Measurements from ENCODE around the gene SMARCA4. TPM values are rescaled to one million over a fixed set of nuclear protein-coding genes. Genes with fewer than 3 reads are reported as not detected.

The SMARCA4 gene
- total and polyA plus RNA-seq, 7 experiments from 2014 or later, result 11.8 to 126 (median 102) TPM

GRCh38 chr19:11023710-11024109 lies 62.9 kb downstream of the SMARCA4 start:
- Histone ChIP-seq H3K36me3 (ENCODE audit: control insufficient read depth in 2 of 3, insufficient read depth in 3 of 3, low read length in 3 of 3) (peaks cover 0 to 96% (median 22%) of the 10 kb centered on the region in 3 experiments), H3K4me3 (ENCODE audit: low read length) (no peak overlapping the region), H3K4me1 (ENCODE audit: control insufficient read depth in 2 of 2, insufficient read depth in 2 of 2, low read length in 2 of 2) (no peaks in the 10 kb centered on the region), H3K27ac (ENCODE audit: low read depth, low read length) (no peak overlapping the region), H3K9me3 (ENCODE audit: control insufficient read depth in 2 of 3, low read length in 3 of 3) (no peaks in the 10 kb centered on the region), H3K27me3 (ENCODE audit: control insufficient read depth in 2 of 2, insufficient read depth in 2 of 2, low read length in 2 of 2) (no peaks in the 10 kb centered on the region)
- H3K4me3 Mint-ChIP-seq, result no peak overlapping the region
- CTCF ChIA-PET, result interaction anchor here (0.6 kb wide), 1 partner anchor 87 kb away, joined by 4 read pairs; no protein-coding TSS in a partner anchor
- H3K36me3 Mint-ChIP-seq, result peaks cover 0 to 40% (median 0%) of the 10 kb centered on the region in 5 donors
- ATAC-seq, result no peak
- no peak overlapping the region for H3K27ac Mint-ChIP-seq
- intact Hi-C loops (cut with micrococcal nuclease), result no loop called here
- DNase-seq, result no peak
- no peaks in the 10 kb centered on the region for H3K27me3 Mint-ChIP-seq
- POLR2A ChIA-PET, result no interaction called here
- no peaks in the 10 kb centered on the region for H3K4me1 Mint-ChIP-seq
- no peaks in the 10 kb centered on the region for H3K9me3 Mint-ChIP-seq

GRCh38 chr19:11024259-11024658 lies 63.4 kb downstream of the SMARCA4 start:
- POLR2A ChIA-PET, result no interaction called here
- H3K9me3 ChIP-seq (ENCODE audit: control insufficient read depth in 2 of 3, low read length in 3 of 3), result no peaks in the 10 kb centered on the region
- H3K36me3 ChIP-seq (ENCODE audit: control insufficient read depth in 2 of 3, insufficient read depth in 3 of 3, low read length in 3 of 3), result peaks cover 0 to 96% (median 25%) of the 10 kb centered on the region in 3 experiments
- CTCF ChIA-PET, result interaction anchor here (0.6 kb wide), 1 partner anchor 87 kb away, joined by 4 read pairs; no protein-coding TSS in a partner anchor
- Mint-ChIP-seq H3K9me3 (no peaks in the 10 kb centered on the region), H3K4me3 (no peak overlapping the region), H3K27ac (no peak overlapping the region), H3K27me3 (no peaks in the 10 kb centered on the region), H3K36me3 (peaks cover 0 to 36% (median 0%) of the 10 kb centered on the region in 5 donors), H3K4me1 (no peaks in the 10 kb centered on the region)
- H3K4me3 ChIP-seq (ENCODE audit: low read length), result no peak overlapping the region
- ATAC-seq (no peak), DNase-seq (no peak)
- no peak overlapping the region for H3K27ac ChIP-seq (ENCODE audit: low read depth, low read length)
- no peaks in the 10 kb centered on the region for H3K27me3 ChIP-seq (ENCODE audit: control insufficient read depth in 2 of 2, insufficient read depth in 2 of 2, low read length in 2 of 2)
- H3K4me1 ChIP-seq (ENCODE audit: control insufficient read depth in 2 of 2, insufficient read depth in 2 of 2, low read length in 2 of 2), result no peaks in the 10 kb centered on the region
- intact Hi-C loops (cut with micrococcal nuclease), result no loop called here

GRCh38 chr19:11025006-11025405 lies 64.2 kb downstream of the SMARCA4 start:
- DNase-seq (no peak), ATAC-seq (no peak)
- Histone ChIP-seq H3K9me3 (ENCODE audit: control insufficient read depth in 2 of 3, low read length in 3 of 3) (no peaks in the 10 kb centered on the region), H3K36me3 (ENCODE audit: control insufficient read depth in 2 of 3, insufficient read depth in 3 of 3, low read length in 3 of 3) (peaks cover 0 to 96% (median 27%) of the 10 kb centered on the region in 3 experiments), H3K4me3 (ENCODE audit: low read length) (no peak overlapping the region), H3K27me3 (ENCODE audit: control insufficient read depth in 2 of 2, insufficient read depth in 2 of 2, low read length in 2 of 2) (no peaks in the 10 kb centered on the region), H3K27ac (ENCODE audit: low read depth, low read length) (no peak overlapping the region), H3K4me1 (ENCODE audit: control insufficient read depth in 2 of 2, insufficient read depth in 2 of 2, low read length in 2 of 2) (no peaks in the 10 kb centered on the region)
- Mint-ChIP-seq H3K27me3 (no peaks in the 10 kb centered on the region), H3K36me3 (peaks cover 0 to 32% (median 0%) of the 10 kb centered on the region in 5 donors), H3K27ac (peak overlapping the region in 1 of 9 donors; percentile 48), H3K9me3 (no peaks in the 10 kb centered on the region), H3K4me3 (no peak overlapping the region), H3K4me1 (no peaks in the 10 kb centered on the region)
- POLR2A ChIA-PET, result no interaction called here
- CTCF ChIA-PET, result no interaction called here
- intact Hi-C loops (cut with micrococcal nuclease), result no loop called here

- Histone ChIP-seq H3K9me3 (ENCODE audit: control insufficient read depth in 2 of 3, low read length in 3 of 3) (no peaks in the 10 kb centered on the region), H3K4me1 (ENCODE audit: control insufficient read depth in 2 of 2, insufficient read depth in 2 of 2, low read length in 2 of 2) (no peaks in the 10 kb centered on the region), H3K27ac (ENCODE audit: low read depth, low read length) (no peak overlapping the region), H3K27me3 (ENCODE audit: control insufficient read depth in 2 of 2, insufficient read depth in 2 of 2, low read length in 2 of 2) (no peaks in the 10 kb centered on the region), H3K36me3 (ENCODE audit: control insufficient read depth in 2 of 3, insufficient read depth in 3 of 3, low read length in 3 of 3) (peaks cover 0 to 96% (median 27%) of the 10 kb centered on the region in 3 experiments), H3K4me3 (ENCODE audit: low read length) (no peak overlapping the region)
- Mint-ChIP-seq H3K4me1 (no peaks in the 10 kb centered on the region), H3K4me3 (no peak overlapping the region), H3K36me3 (peaks cover 0 to 33% (median 4%) of the 10 kb centered on the region in 5 donors), H3K27ac (peak overlapping the region in 1 of 9 donors; percentile 48), H3K27me3 (no peaks in the 10 kb centered on the region), H3K9me3 (peaks cover 0 to 2% (median 0%) of the 10 kb centered on the region in 11 donors)
- ChIA-PET POLR2A (no interaction called here), CTCF (interaction anchor here (0.5 kb wide), 1 partner anchor 257 kb away, joined by 3 read pairs; no protein-coding TSS in a partner anchor)
- ATAC-seq (no peak), DNase-seq (no peak)
- intact Hi-C loops (cut with micrococcal nuclease), result no loop called here
Measured at GRCh38 chr19:11025445-11025844, 64.6 kb downstream of the SMARCA4 start.

- no peak for DNase-seq
- H3K4me1 ChIP-seq (ENCODE audit: control insufficient read depth in 2 of 2, insufficient read depth in 2 of 2, low read length in 2 of 2), result no peaks in the 10 kb centered on the region
- no peak for ATAC-seq
- Mint-ChIP-seq H3K4me1 (no peaks in the 10 kb centered on the region), H3K27me3 (no peaks in the 10 kb centered on the region), H3K27ac (no peak overlapping the region), H3K9me3 (peaks cover 0 to 2% (median 0%) of the 10 kb centered on the region in 11 donors), H3K36me3 (peaks cover 0 to 30% (median 6%) of the 10 kb centered on the region in 5 donors), H3K4me3 (no peak overlapping the region)
- peaks cover 0 to 96% (median 27%) of the 10 kb centered on the region in 3 experiments for H3K36me3 ChIP-seq (ENCODE audit: control insufficient read depth in 2 of 3, insufficient read depth in 3 of 3, low read length in 3 of 3)
- H3K4me3 ChIP-seq (ENCODE audit: low read length), result no peak overlapping the region
- intact Hi-C loops (cut with micrococcal nuclease), result no loop called here
- CTCF ChIA-PET, result no interaction called here
- no peak overlapping the region for H3K27ac ChIP-seq (ENCODE audit: low read depth, low read length)
- no peaks in the 10 kb centered on the region for H3K9me3 ChIP-seq (ENCODE audit: control insufficient read depth in 2 of 3, low read length in 3 of 3)
- POLR2A ChIA-PET, result no interaction called here
- H3K27me3 ChIP-seq (ENCODE audit: control insufficient read depth in 2 of 2, insufficient read depth in 2 of 2, low read length in 2 of 2), result no peaks in the 10 kb centered on the region
Measured at GRCh38 chr19:11025997-11026396, 65.2 kb downstream of the SMARCA4 start.

GRCh38 chr19:11027381-11027780 lies 66.6 kb downstream of the SMARCA4 start:
- Histone ChIP-seq H3K27ac (ENCODE audit: low read depth, low read length) (no peak overlapping the region), H3K9me3 (ENCODE audit: control insufficient read depth in 2 of 3, low read length in 3 of 3) (no peaks in the 10 kb centered on the region), H3K27me3 (ENCODE audit: control insufficient read depth in 2 of 2, insufficient read depth in 2 of 2, low read length in 2 of 2) (no peaks in the 10 kb centered on the region), H3K36me3 (ENCODE audit: control insufficient read depth in 2 of 3, insufficient read depth in 3 of 3, low read length in 3 of 3) (peaks cover 0 to 96% (median 21%) of the 10 kb centered on the region in 3 experiments), H3K4me3 (ENCODE audit: low read length) (no peak overlapping the region), H3K4me1 (ENCODE audit: control insufficient read depth in 2 of 2, insufficient read depth in 2 of 2, low read length in 2 of 2) (no peaks in the 10 kb centered on the region)
- Mint-ChIP-seq H3K27me3 (no peaks in the 10 kb centered on the region), H3K36me3 (peaks cover 0 to 31% (median 5%) of the 10 kb centered on the region in 5 donors), H3K9me3 (peaks cover 0 to 2% (median 0%) of the 10 kb centered on the region in 11 donors), H3K4me3 (no peak overlapping the region), H3K4me1 (no peaks in the 10 kb centered on the region), H3K27ac (no peak overlapping the region)
- ATAC-seq, result no peak
- ChIA-PET CTCF (interaction anchor here (1.3 kb wide), 1 partner anchor 9 kb away, joined by 4 read pairs; no protein-coding TSS in a partner anchor), POLR2A (no interaction called here)
- intact Hi-C loops (cut with micrococcal nuclease), result no loop called here
- no peak for DNase-seq

- H3K9me3 Mint-ChIP-seq, result peaks cover 0 to 2% (median 0%) of the 10 kb centered on the region in 11 donors
- POLR2A ChIA-PET, result no interaction called here
- no peaks in the 10 kb centered on the region for H3K4me1 ChIP-seq (ENCODE audit: control insufficient read depth in 2 of 2, insufficient read depth in 2 of 2, low read length in 2 of 2)
- peaks cover 0 to 32% (median 5%) of the 10 kb centered on the region in 5 donors for H3K36me3 Mint-ChIP-seq
- no peak for DNase-seq
- no peak overlapping the region for H3K27ac Mint-ChIP-seq
- H3K27ac ChIP-seq (ENCODE audit: low read depth, low read length), result no peak overlapping the region
- H3K4me3 Mint-ChIP-seq, result no peak overlapping the region
- H3K36me3 ChIP-seq (ENCODE audit: control insufficient read depth in 2 of 3, insufficient read depth in 3 of 3, low read length in 3 of 3), result peaks cover 0 to 97% (median 19%) of the 10 kb centered on the region in 3 experiments
- H3K27me3 ChIP-seq (ENCODE audit: control insufficient read depth in 2 of 2, insufficient read depth in 2 of 2, low read length in 2 of 2), result no peaks in the 10 kb centered on the region
- H3K9me3 ChIP-seq (ENCODE audit: control insufficient read depth in 2 of 3, low read length in 3 of 3), result no peaks in the 10 kb centered on the region
- no peak overlapping the region for H3K4me3 ChIP-seq (ENCODE audit: low read length)
- CTCF ChIA-PET, result no interaction called here
- ATAC-seq, result no peak
- no peaks in the 10 kb centered on the region for H3K27me3 Mint-ChIP-seq
- intact Hi-C loops (cut with micrococcal nuclease), result no loop called here
- H3K4me1 Mint-ChIP-seq, result no peaks in the 10 kb centered on the region
Measured at GRCh38 chr19:11028146-11028545, 67.3 kb downstream of the SMARCA4 start.

Measured in naive thymus-derived CD4-positive, alpha-beta T cell (primary cell).